ENCODE data around the gene CCDC86.

Gene CCDC86

DNA sequence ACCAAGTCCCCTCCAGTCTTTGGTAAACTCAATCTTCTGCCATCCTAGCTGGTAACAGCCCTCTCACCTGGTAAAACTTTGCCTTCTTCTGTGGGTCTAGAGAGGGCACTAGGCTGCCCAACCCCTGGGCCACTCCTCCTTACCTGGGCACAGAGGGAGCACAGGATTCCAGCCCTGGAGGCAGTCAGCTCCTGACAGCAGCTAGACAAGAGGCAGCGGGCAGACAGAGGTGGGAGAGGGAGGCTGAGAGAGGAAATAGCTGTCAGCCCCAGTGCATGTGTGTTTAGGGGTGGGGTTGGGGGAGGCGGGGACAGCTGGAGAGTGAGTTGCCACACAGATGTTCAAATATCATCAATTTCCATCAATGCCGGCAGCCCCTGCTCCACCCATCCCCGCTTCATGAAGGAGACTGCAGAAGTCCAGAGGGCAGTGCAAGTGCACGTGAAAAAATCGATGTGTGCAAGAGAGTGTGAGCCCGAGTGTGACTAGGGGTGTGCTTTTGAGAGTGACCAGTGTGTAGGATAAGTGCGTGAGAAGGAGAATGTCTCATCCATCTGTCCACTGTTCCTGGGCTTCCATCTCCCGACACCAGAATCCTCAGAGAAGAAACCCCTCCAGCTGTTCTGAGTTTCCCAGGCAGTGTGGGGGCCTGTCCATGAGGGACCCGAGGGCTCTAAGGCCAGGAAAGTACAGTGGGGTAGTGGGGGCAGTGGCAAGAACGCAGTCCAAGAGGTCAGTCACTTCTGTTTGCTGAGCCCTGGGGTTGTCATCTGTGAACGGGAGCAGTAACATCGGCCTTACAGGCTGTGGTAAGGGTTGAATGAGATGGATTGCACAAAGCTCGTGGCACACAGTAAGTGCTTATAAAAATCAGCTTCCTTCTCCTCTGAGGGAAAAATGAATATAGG lies 14.1 kb downstream of the CCDC86 start, which contains the start of gene PTGDR2:
TSS of gene PTGDR2 (minus strand) at position 225 of the 908 bp plus-strand sequence. CDS start 2,228 bp downstream, outside the sequence.
- ATAC-seq (no peak), DNase-seq (ENCODE audit: low spot score in 2 of 2) (no peak)
- Mint-ChIP-seq H3K4me3 (no peak within 1 kb of the TSS), H3K36me3 (peaks cover 13% of the 10 kb centered on the region), H3K27ac (no peak within 1 kb of the TSS), H3K4me1 (peaks cover 20% of the 10 kb centered on the region), H3K9me3 (no peaks in the 10 kb centered on the region)

DNA sequence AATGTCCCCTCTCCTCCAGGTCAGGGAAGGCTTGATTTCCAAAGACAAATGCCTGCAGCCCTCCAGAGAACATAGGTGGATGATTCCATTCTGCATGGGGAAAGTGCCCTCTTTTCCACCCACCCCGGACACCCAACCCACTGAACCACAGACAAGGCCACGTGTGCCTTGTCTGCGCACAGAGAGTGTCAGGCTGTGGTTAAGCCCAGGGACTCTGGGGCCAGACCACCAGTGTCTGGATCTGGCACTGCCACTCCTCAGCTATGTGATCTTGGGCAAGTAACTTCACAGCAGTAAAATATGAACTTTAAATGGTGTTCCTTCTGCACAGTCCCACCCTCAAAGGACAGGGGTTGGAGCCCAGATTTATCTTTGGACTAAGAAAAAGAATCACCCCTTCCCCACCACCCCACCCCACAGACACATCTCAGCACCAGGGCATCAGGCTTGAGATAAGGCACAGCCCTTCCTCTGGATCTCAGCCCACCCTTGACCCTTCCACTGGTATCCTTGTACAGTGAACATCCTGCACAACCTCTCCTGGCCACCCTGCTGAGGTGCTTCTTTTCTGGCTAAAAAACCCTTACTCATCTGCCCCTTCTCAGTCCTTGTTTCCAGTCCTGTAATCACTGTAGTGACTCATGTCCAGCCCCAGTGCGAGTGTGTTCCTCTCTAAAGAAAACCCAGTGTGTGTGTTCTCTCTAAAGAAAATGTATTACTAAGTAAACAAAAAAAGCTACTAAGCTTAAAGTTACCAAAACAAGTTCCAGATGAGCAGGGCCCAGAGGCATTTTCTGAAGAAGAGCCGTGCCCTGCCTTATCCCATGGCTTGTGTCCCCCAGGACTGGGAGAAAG lies 15.7 kb downstream of the CCDC86 start:
- Mint-ChIP-seq H3K27ac (peak overlapping the region; percentile 62), H3K9me3 (no peaks in the 10 kb centered on the region), H3K36me3 (no peaks in the 10 kb centered on the region), H3K4me1 (peaks cover 20% of the 10 kb centered on the region), H3K4me3 (no peak overlapping the region)
- DNase-seq (ENCODE audit: low spot score in 2 of 2) (no peak), ATAC-seq (peak; percentile 72)

DNA sequence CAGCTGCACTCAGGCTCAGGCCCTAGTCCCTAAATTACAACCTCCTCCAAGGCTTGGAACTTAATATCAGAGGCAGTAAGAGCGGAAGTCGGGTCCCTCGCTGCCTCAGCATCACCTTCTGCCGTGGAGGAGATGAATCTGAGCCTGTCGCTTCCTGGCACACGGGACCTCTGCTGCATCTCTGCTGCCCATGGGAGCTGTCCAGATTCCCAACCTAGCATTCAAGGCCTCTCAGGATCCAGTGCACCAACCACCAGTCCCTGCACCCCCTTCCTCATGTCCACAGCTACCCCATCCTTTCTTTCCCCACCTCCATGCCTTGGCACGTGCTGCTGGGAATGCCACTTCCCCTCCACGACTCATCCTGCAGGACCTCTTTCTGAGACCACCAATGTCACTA lies 16.3 kb downstream of the CCDC86 start:
- no peaks in the 10 kb centered on the region for H3K36me3 Mint-ChIP-seq
- DNase-seq (ENCODE audit: low spot score in 2 of 2) (no peak), ATAC-seq (no peak)
- peaks cover 20% of the 10 kb centered on the region for H3K4me1 Mint-ChIP-seq
- H3K9me3 Mint-ChIP-seq: no peaks in the 10 kb centered on the region
- H3K27ac Mint-ChIP-seq: peak overlapping the region; percentile 62
- H3K4me3 Mint-ChIP-seq: no peak overlapping the region

DNA sequence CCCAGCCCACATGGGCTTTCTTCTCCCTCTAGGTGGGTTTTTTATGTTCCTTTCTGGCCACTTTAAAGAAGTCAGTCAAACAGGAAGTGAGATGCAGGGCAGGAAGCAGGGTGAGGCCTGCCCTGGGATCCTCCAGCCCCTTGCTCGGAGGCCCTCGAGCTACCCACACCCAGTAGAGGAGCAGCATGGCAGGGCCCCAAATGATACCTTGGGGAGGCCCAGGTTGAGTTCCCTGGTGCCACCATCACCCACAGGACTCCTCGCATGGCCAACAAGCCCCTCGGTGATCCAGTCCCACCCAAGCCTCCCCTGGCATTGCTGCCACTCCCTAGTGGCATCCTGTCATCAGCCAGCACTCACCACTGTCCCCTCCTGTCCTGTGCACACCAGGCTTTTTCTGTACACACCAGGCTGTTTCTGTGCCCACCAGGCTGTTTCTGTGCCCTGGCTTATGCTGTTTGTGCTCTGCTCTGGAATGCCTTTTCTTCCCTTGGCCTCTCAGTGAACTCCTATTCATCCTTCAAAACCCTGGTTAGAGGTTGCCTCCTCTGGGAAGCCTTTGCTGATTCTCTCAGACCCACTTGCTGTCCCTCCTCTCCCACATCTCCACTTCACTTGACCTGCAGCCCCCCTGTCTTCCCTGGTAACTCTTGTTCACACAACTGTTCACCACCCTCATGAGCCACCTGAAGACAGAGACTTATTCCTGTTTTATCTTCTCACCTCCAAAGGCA lies 17.0 kb downstream of the CCDC86 start:
- no peaks in the 10 kb centered on the region for H3K9me3 Mint-ChIP-seq
- peak overlapping the region; percentile 8 for H3K27ac Mint-ChIP-seq
- DNase-seq (ENCODE audit: low spot score in 2 of 2) (no peak), ATAC-seq (peak; percentile 27)
- no peak overlapping the region for H3K4me3 Mint-ChIP-seq
- no peaks in the 10 kb centered on the region for H3K36me3 Mint-ChIP-seq
- peaks cover 20% of the 10 kb centered on the region for H3K4me1 Mint-ChIP-seq

DNA sequence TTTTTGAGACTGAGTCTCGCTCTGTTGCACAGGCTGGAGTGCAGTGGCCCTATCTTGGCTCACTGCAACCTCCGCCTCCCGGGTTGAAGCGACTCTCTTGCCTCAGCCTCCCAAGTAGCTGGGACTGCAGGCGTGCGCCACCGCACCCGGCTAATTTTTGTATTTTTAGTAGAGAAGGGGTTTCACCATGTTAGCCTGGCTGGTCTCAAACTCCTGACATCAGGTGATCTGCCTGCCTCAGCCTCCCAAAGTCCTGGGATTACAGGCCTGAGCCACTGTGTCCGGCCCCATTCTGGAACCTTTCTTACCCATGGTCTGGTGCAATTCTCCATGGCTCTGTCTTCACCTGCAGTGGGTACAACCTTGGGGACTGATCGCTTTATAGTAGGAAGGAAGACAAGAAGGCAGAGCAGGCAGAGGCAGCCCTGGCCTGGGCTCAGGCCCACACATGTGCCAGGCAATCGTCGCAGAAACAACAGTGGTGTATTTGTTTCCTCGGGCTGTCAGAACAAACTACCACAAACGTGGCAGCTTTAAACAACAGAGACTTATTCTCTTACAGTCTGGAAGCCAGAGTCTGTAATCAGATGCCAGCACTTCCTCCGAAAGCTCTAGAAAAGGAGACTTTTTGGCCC lies 17.8 kb downstream of the CCDC86 start:
- ATAC-seq: no peak
- Mint-ChIP-seq H3K9me3 (no peaks in the 10 kb centered on the region), H3K27ac (peak overlapping the region; percentile 8), H3K4me3 (no peak overlapping the region), H3K36me3 (no peaks in the 10 kb centered on the region), H3K4me1 (peaks cover 20% of the 10 kb centered on the region)
- no peak for DNase-seq (ENCODE audit: low spot score in 2 of 2)

DNA sequence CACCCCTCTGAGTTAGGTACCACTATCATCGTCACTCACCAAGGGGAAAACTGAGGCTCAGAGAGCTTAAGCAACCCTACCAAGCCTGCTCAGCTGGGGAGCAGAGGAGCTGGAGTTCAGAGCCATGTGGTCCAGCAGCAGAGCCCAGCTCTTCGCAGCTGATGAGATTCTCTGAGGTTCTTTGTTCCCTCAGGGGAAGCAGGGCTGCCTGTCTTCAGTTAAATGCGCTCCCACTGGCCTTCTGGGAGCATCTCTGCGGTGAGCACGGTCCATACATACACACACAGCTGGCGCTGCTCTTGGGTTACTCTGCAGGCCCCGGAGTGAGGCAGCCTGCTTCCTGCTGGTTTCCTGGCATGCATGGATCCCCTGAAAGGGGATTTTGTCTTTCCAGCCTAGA lies 19.0 kb downstream of the CCDC86 start:
- Mint-ChIP-seq H3K27ac (no peak overlapping the region), H3K4me3 (no peak overlapping the region), H3K36me3 (no peaks in the 10 kb centered on the region), H3K9me3 (no peaks in the 10 kb centered on the region), H3K4me1 (peaks cover 20% of the 10 kb centered on the region)
- ATAC-seq (no peak), DNase-seq (ENCODE audit: low spot score in 2 of 2) (no peak)

DNA sequence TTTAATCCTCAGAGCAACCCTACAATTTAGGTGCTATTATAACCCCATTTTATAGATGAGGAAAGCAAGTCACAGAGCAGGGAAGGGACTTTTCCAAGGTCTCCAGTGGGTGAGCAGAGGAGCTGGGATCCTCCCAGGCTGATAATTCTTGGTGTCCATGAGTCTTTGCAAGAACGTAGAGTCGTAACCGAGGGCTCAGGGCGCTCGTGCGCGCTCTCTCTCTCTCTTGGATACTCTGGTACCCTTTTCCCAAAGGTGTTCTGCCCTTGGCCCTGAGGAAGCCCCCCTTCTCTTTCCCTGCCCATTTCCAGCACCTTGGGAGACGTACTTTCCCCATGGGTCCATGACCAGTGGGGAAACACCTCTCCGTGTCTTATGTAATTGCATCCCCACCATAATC lies 20.3 kb downstream of the CCDC86 start:
- H3K9me3 Mint-ChIP-seq: no peaks in the 10 kb centered on the region
- H3K4me3 Mint-ChIP-seq: no peak overlapping the region
- no peaks in the 10 kb centered on the region for H3K36me3 Mint-ChIP-seq
- no peak for ATAC-seq
- H3K4me1 Mint-ChIP-seq: peaks cover 20% of the 10 kb centered on the region
- DNase-seq (ENCODE audit: low spot score in 2 of 2): no peak
- peak overlapping the region; percentile 8 for H3K27ac Mint-ChIP-seq

DNA sequence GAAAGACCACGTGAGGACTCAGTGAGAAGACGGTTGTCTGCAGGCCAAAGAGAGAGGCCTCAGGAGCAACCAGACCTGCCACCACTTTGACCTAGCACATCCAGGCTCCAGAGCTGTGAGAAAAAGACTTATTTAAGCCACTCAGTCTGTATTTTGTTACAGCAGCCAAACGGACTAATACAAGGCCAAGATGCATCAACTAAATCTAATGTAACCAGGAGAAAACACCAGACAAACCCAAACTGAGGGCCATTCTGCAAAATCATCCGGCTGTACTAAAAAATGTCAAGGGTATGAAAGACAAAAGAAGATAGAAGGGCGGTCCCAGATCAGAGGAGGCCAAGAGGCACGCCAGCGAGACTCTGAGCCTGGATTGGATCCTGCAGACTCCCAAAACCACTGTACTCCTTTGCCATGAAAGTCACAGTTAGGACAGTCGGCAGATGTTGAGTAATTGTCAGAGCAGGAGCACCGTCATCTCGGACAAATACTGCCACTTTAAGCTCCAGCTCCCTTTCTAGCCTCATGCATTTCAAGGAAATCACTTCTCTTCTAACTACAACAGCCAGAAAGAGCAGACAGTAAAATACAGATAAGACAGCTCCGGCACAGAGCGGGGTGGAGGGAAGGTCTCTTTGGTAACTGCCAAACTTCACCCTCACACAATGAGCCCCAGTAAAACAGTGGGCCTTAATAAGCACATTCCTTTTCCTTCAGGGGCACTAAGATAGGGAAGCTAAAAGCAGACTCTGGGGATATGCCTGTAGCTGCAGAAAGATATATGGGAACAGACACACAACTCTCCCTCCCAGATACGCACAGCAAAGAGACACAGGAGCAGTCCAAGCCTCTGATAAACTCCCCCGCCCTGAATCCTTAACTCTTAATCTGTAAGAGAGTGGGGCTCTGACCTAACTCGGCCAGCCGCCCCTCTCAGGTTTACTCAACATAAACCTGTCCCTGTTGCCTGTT lies 21.9 kb downstream of the CCDC86 start:
- no peak for ATAC-seq
- Mint-ChIP-seq H3K9me3 (no peaks in the 10 kb centered on the region), H3K27ac (no peak overlapping the region), H3K36me3 (no peaks in the 10 kb centered on the region), H3K4me3 (no peak overlapping the region), H3K4me1 (peaks cover 6% of the 10 kb centered on the region)
- no peak for DNase-seq (ENCODE audit: low spot score in 2 of 2)

DNA sequence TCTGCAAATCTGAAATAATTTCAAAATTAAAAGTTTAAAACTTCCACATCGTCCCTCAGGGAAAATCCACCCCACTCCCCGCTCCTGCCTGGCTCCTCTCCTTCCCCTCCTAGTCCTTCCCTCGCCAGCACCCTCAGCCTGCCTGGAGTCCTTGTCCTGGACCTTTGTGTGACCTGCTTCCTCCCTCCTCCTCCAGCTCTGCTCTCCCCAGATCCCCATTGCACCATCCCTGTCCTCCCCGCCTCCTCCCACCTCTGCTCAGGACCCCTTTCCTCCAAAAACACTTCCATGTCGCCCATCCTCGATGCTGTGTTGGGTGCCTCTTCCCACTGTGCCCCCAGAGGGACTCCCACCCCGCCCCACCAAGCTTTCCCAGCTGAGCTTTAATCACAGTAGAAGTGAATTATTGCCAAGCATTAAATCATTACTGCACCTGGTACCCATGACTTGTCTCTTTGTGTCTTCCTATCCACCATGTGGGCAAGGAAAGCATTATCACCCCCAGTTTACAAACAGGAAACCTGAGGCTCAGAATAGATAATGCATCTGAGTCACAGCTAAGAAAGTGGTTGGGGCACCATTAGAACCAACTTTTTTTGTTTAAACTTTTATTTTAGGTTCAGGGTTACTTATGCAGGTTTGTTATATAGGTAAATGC lies 23.1 kb downstream of the CCDC86 start:
- H3K36me3 Mint-ChIP-seq: no peaks in the 10 kb centered on the region
- DNase-seq (ENCODE audit: low spot score in 2 of 2): no peak
- ATAC-seq: no peak
- no peaks in the 10 kb centered on the region for H3K9me3 Mint-ChIP-seq
- no peaks in the 10 kb centered on the region for H3K4me1 Mint-ChIP-seq
- no peak overlapping the region for H3K27ac Mint-ChIP-seq
- H3K4me3 Mint-ChIP-seq: no peak overlapping the region

DNA sequence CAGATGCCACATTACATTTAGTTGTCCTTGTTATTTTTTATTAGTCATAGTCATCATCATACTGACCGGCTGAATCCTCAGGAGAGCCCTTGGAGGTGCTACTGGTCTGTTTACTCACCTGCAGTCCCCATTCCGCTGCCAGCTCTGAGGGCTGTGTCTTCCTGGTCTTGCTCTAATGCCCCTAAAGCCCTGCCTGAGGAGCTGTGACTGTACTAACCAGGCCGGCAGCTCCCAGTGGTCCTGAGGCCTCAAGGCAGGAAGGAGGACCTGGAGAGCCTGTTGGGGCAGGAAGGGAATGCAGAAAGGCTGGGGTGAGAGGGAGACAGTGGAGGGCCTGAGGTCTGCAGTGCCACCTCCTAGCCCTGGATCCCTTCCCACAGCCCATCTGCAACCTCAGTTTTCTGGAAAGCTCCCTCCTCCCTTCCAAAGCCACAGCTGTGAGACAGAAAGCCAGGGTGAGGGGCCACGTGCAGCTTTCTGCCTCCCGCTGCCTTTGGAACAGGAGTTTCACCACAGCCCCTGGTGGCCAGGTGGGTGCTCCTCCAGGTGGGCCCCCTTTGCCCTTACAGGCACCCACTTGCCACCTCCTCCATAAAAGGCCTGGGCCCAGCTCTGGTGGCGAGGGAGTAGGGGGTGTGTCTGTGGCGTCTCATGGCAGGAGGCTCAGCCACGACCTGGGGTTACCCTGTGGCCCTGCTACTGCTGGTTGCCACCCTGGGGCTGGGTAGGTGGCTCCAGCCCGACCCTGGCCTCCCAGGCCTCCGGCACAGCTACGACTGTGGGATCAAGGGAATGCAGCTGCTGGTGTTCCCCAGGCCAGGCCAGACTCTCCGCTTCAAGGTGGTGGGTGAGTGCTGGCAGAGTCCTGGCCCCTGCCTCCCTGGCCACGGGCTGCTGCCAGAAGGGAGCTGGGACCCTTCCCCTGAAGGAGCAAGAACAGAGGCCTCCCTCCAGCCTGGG lies 25.3 kb downstream of the CCDC86 start, which contains the start of gene ZP1:
TSS of gene ZP1 (plus strand) at position 632 of the 960 bp plus-strand sequence. CDS start at position 652, 20 bp downstream.
- ATAC-seq (no peak), DNase-seq (ENCODE audit: low spot score in 2 of 2) (no peak)
- Mint-ChIP-seq H3K4me3 (no peak within 1 kb of the TSS), H3K9me3 (no peaks in the 10 kb centered on the region), H3K27ac (no peak within 1 kb of the TSS), H3K4me1 (no peaks in the 10 kb centered on the region), H3K36me3 (no peaks in the 10 kb centered on the region)

DNA sequence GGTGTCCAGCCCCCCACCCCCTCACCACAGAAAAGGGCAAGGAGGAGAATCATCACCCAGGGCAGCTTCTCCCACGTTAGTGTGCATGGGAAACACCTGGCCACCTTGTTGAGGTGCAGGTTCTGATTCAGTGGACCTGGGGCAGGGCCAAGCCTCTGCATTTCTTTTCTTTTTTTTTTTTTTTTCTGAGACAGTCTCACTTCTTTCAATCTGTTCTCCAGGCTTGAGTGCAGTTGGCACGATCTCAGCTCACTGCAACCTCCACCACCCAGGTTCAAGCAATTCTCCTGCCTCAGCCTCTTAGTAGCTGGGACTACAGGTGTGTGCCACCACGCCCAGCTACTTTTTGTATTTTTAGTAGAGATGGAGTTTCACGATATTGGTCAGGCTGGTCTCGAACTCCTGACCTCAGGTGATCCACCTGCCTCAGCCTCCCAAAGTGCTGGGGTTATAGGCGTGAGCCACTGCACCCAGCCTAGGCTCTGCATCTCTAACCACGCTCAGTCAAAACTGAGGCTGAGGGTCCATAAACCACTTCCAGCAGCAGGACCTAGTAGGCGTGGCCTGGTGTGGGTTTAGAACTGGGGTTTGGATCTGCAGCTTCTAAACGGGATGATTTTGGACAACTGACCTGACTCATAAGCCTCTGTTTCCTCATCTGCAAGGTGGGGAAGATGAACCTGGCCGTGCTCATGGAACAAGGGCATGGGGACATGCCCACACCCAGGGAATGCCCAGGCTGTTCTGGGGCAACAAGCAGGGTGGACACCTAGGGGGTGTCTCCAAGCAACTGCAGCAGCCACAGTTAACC lies 26.2 kb downstream of the CCDC86 start:
- no peaks in the 10 kb centered on the region for H3K36me3 Mint-ChIP-seq
- no peak overlapping the region for H3K4me3 Mint-ChIP-seq
- peaks cover 3% of the 10 kb centered on the region for H3K4me1 Mint-ChIP-seq
- no peak for ATAC-seq
- DNase-seq (ENCODE audit: low spot score in 2 of 2): no peak
- no peaks in the 10 kb centered on the region for H3K9me3 Mint-ChIP-seq
- no peak overlapping the region for H3K27ac Mint-ChIP-seq
